Stimulated activated CD4-positive, alpha-beta T cell treated with anti-CD3 and anti-CD28 coated beads, Interleukin-12 subunit alpha, Interleukin-12 subunit beta, amount 100 ng/mL, for 4 hours (primary cell): ENCODE results near the gene PDGFA.

ENCODE experiments used
- DNase-seq: peaks from one replicate; pipeline ENCODE4 v3.0.0-alpha.2; 2020

Gene PDGFA

GRCh38 chr7:515628-516027, 4.0 kb downstream of the PDGFA start:
- DNase-seq = no peak

- peak; percentile 30 for DNase-seq
Measured at GRCh38 chr7:514651-515598, 4.7 kb downstream of the PDGFA start.

- no peak for DNase-seq
Measured at GRCh38 chr7:514242-514641, 5.4 kb downstream of the PDGFA start.

GRCh38 chr7:513521-514166, 6.0 kb downstream of the PDGFA start:
- DNase-seq = no peak

GRCh38 chr7:512541-513311, 6.9 kb downstream of the PDGFA start:
- DNase-seq = no peak

GRCh38 chr7:512146-512510, 7.5 kb downstream of the PDGFA start:
- DNase-seq = no peak

GRCh38 chr7:511476-512145, 8.0 kb downstream of the PDGFA start:
- no peak for DNase-seq

- DNase-seq = no peak
Measured at GRCh38 chr7:510782-511281, 8.8 kb downstream of the PDGFA start.

GRCh38 chr7:510131-510481, 9.5 kb downstream of the PDGFA start:
- no peak for DNase-seq

- DNase-seq = no peak
Measured at GRCh38 chr7:509426-510130, 10.1 kb downstream of the PDGFA start.

- DNase-seq = no peak
Measured at GRCh38 chr7:508461-509170, 11.0 kb downstream of the PDGFA start.

- no peak for DNase-seq
Measured at GRCh38 chr7:507623-508300, 11.9 kb downstream of the PDGFA start.

GRCh38 chr7:506921-507622, 12.6 kb downstream of the PDGFA start:
- no peak for DNase-seq

GRCh38 chr7:506391-506831, 13.2 kb downstream of the PDGFA start:
- no peak for DNase-seq

GRCh38 chr7:505171-505570, 14.5 kb downstream of the PDGFA start:
- DNase-seq = no peak

GRCh38 chr7:504221-505111, 15.2 kb downstream of the PDGFA start:
- DNase-seq = no peak

- DNase-seq = no peak
Measured at GRCh38 chr7:503575-504111, 16.0 kb downstream of the PDGFA start.

- no peak for DNase-seq
Measured at GRCh38 chr7:502296-502695, 17.4 kb downstream of the PDGFA start.

- no peak for DNase-seq
Measured at GRCh38 chr7:501526-501925, 18.1 kb downstream of the PDGFA start.
